ENCODE measurements around the gene WDSUB1. TPM values are rescaled to one million over a fixed set of nuclear protein-coding genes. Genes with fewer than 3 reads are reported as not detected.

WDSUB1 gene
- total RNA-seq, 1 donor from 2014 or later: not detected

DNA sequence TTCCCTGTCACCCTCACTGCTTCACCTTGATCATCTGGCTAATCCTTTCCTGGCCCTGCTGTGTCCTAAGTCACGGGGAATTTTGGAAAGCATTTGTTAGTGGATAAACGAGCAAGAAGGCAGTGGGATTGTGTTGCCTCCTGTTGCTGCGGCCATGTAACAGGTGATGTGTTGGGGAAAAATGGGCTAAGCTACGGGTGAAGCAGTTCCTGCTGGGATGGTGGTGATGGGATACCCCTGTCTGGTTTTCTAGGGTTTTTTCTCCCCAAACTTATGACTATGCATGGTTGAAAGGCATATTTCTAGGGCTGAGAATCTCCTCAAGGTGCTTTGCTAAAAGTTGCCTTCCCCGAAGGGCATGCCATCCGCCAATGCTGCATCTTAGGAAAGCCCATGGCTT is 68.1 kb downstream of the WDSUB1 start:
- H3K4me1 ChIP-seq: no peaks in the 10 kb centered on the region
- TF ChIP-seq, protein P1, sequence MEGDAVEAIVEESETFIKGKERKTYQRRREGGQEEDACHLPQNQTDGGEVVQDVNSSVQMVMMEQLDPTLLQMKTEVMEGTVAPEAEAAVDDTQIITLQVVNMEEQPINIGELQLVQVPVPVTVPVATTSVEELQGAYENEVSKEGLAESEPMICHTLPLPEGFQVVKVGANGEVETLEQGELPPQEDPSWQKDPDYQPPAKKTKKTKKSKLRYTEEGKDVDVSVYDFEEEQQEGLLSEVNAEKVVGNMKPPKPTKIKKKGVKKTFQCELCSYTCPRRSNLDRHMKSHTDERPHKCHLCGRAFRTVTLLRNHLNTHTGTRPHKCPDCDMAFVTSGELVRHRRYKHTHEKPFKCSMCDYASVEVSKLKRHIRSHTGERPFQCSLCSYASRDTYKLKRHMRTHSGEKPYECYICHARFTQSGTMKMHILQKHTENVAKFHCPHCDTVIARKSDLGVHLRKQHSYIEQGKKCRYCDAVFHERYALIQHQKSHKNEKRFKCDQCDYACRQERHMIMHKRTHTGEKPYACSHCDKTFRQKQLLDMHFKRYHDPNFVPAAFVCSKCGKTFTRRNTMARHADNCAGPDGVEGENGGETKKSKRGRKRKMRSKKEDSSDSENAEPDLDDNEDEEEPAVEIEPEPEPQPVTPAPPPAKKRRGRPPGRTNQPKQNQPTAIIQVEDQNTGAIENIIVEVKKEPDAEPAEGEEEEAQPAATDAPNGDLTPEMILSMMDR (IDR thresholded peaks at IDR 0.05): no peak
- intact Hi-C loops (cut with DNase I): no loop called here
- no peaks in the 10 kb centered on the region for H3K9me3 ChIP-seq
- no peak for DNase-seq (ENCODE audit: low spot score in 2 of 2)
- H3K27me3 ChIP-seq: no peaks in the 10 kb centered on the region
- H3K36me3 ChIP-seq: peaks cover 44 to 68% of the 10 kb centered on the region in 2 donors
- H3K27ac ChIP-seq: no peak overlapping the region
- H3K4me3 ChIP-seq: no peak overlapping the region

DNA sequence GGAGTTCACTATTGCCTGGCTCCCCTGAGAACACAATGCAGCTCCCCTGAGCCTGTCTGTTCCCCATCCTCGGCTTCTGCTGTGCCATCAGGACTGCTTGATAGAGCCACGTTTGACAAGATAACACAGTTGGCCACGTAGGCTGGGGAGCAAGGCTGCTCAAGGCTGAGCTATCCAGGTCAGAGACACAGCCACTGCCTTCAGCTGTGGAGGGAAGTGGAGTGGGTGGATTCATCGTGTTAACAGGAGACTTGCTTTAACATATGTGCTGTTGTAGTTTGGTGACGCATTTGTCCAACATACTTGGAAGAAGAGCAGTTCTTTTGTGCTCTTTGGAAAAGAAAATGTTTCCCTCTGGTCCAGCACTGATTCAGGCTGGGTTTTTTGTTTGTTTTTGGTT is 68.8 kb downstream of the WDSUB1 start:
- TF ChIP-seq, protein P1 (IDR thresholded peaks at IDR 0.05): no peak
- no peaks in the 10 kb centered on the region for H3K27me3 ChIP-seq
- H3K9me3 ChIP-seq: no peaks in the 10 kb centered on the region
- DNase-seq (ENCODE audit: low spot score in 2 of 2): no peak
- H3K4me3 ChIP-seq: no peak overlapping the region
- no peaks in the 10 kb centered on the region for H3K4me1 ChIP-seq
- H3K27ac ChIP-seq: no peak overlapping the region
- intact Hi-C loops (cut with DNase I): no loop called here
- H3K36me3 ChIP-seq: peaks cover 44 to 65% of the 10 kb centered on the region in 2 donors

DNA sequence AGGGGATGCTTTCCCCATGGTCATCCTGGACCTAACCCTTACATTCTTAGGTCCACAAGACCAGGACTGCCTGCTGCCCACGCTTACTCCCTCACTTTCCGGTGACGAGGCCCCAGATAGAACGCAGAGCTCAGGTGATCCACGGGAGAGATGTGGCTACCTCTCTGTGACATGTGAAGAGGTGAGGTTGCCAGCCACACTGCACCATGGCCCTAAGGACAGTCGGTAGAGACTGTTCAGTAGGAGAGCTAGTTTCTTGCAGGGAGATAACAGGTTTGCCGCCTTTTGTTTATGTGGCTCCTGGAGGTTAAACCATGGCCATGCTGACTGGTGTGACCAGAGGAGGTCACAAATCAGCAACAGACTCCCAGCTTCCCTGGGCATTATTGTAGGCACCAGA is 71.4 kb downstream of the WDSUB1 start:
- Histone ChIP-seq H3K4me3 (no peak overlapping the region), H3K36me3 (peaks cover 30 to 48% of the 10 kb centered on the region in 2 donors), H3K27ac (no peak overlapping the region), H3K9me3 (no peaks in the 10 kb centered on the region), H3K4me1 (peaks cover 0 to 8% of the 10 kb centered on the region in 2 donors), H3K27me3 (no peaks in the 10 kb centered on the region)
- intact Hi-C loops (cut with DNase I): no loop called here
- DNase-seq (ENCODE audit: low spot score in 2 of 2): no peak
- TF ChIP-seq, protein P1 (IDR thresholded peaks at IDR 0.05): no peak

DNA sequence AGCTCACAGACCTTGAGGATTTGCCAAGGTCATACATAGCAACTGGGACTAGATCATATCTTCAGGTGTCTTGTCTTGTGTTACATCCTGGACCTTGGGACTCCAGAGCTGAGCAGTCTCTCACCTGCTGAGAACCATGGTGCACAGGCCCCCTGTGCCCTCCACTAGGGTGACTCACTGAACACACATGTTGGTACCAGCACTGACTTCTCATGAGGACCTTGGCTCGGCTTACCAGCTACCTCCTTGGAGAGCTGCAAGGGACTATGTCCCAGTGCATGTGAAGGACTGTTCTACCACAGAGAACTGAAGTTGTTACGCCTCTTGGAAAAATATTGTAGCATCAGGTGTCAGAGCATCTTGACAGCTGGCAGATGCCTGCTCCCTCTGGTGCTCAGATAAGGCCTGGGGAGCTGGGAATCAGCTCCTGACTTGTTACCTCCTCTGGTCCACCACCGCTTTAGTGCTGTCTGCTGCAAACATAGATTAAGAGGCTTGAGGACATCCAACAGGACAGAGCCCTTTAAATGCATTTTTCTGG is 72.1 kb downstream of the WDSUB1 start:
- intact Hi-C loops (cut with DNase I): no loop called here
- Histone ChIP-seq H3K4me3 (no peak overlapping the region), H3K9me3 (no peaks in the 10 kb centered on the region), H3K4me1 (peaks cover 0 to 10% of the 10 kb centered on the region in 2 donors), H3K27ac (no peak overlapping the region), H3K36me3 (peaks cover 24 to 42% of the 10 kb centered on the region in 2 donors), H3K27me3 (no peaks in the 10 kb centered on the region)
- TF ChIP-seq, protein P1 (IDR thresholded peaks at IDR 0.05): no peak
- no peak for DNase-seq (ENCODE audit: low spot score in 2 of 2)

DNA sequence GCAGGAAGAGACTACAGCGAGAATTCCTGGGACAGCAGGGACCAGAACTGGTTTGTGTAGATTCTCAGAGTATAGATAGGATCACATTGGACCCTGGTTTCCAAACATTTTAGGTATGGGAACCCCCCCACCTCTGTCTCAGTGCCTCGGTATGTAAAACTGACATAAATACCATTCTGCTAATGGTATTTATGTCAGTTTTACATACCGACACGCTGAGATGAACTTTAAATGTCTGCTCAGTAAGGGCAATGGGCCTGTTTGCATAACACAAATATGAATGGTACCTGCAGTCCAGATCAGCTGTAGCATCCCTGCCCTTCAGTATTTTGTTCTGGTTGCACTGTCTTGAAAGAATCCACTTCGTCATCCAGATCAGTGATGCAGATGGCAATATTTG is 73.2 kb downstream of the WDSUB1 start:
- DNase-seq (ENCODE audit: low spot score in 2 of 2): no peak
- no peak overlapping the region for H3K27ac ChIP-seq
- H3K27me3 ChIP-seq: no peaks in the 10 kb centered on the region
- no peaks in the 10 kb centered on the region for H3K9me3 ChIP-seq
- peaks cover 15 to 31% of the 10 kb centered on the region in 2 donors for H3K36me3 ChIP-seq
- peaks cover 0 to 10% of the 10 kb centered on the region in 2 donors for H3K4me1 ChIP-seq
- H3K4me3 ChIP-seq: no peak overlapping the region
- TF ChIP-seq, protein P1 (IDR thresholded peaks at IDR 0.05): no peak
- intact Hi-C loops (cut with DNase I): no loop called here

Measured in ascending aorta (tissue), 2 donors.